Adipocyte (in vitro differentiated cells): ENCODE data around the gene PCNA.
A peak's percentile ranks its signal among the peaks of the same experiment; 100 is the strongest.

Experiments used
- DNase-seq: peaks from one replicate; pipeline ENCODE4 v3.0.0-alpha.2; 2015; ENCODE audit warnings: low read depth
- H3K27me3 ChIP-seq: replicated peaks from 2 replicates; pipeline ENCODE4 v1.7.0; 2013; ENCODE audit warnings: mild to moderate bottlenecking, low read length, moderate library complexity; ENCODE audit not compliant: control insufficient read depth, insufficient read depth
- H3K36me3 ChIP-seq: 2 replicates; pipeline ENCODE4 v1.7.0; 2013; ENCODE audit warnings: low read length, mild to moderate bottlenecking, moderate library complexity; ENCODE audit not compliant: control insufficient read depth, insufficient read depth, severe bottlenecking
- H3K4me1 ChIP-seq: 2 replicates; pipeline ENCODE4 v1.7.0; 2013; ENCODE audit warnings: mild to moderate bottlenecking, low read length, moderate library complexity; ENCODE audit not compliant: control insufficient read depth, insufficient read depth
- H3K4me3 ChIP-seq: 2 replicates; pipeline ENCODE4 v1.7.0; 2013; ENCODE audit warnings: mild to moderate bottlenecking, low read length, moderate library complexity
- H3K9ac ChIP-seq: 2 replicates; pipeline ENCODE4 v1.7.0; 2013; ENCODE audit warnings: mild to moderate bottlenecking, low read length, moderate library complexity
- H3K9me3 ChIP-seq: 2 replicates; pipeline ENCODE4 v1.7.0; 2013; ENCODE audit warnings: mild to moderate bottlenecking, low read length, moderate library complexity; ENCODE audit not compliant: control insufficient read depth

Gene PCNA

DNA sequence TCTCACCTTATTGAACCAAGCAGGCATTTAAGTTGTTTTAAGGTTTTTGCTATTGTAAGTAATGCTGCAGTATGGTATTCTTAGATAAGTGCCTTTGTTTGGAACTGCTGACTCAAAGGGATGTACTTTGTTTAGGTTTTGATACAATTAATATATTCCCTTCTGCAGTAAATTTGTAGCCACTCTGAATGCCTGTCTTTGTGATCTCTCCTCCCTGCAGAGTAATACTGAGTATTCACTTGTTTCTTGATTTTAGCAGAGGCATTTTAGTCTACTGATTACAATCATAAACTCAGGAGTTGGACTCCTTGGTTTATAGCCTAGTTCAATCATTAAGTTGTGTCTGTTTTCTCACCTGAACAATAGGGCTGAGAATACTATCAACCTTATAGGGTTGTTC, 20.4 kb upstream of the PCNA start:
- Histone ChIP-seq H3K9ac (no peak overlapping the region), H3K4me1 (peaks cover 8% of the 10 kb centered on the region), H3K9me3 (no peaks in the 10 kb centered on the region), H3K4me3 (no peak overlapping the region), H3K27me3 (no peaks in the 10 kb centered on the region), H3K36me3 (no peaks in the 10 kb centered on the region)
- DNase-seq: no peak

GRCh38 chr20:5136096-5136495, 16.3 kb upstream of the PCNA start:
- H3K9ac ChIP-seq: no peak overlapping the region

GRCh38 chr20:5135363-5136012, 15.7 kb upstream of the PCNA start:
- peaks cover 18% of the 10 kb centered on the region for H3K4me1 ChIP-seq
- H3K4me3 ChIP-seq: no peak overlapping the region
- no peak overlapping the region for H3K9ac ChIP-seq
- H3K36me3 ChIP-seq: no peaks in the 10 kb centered on the region
- H3K9me3 ChIP-seq: no peaks in the 10 kb centered on the region
- no peaks in the 10 kb centered on the region for H3K27me3 ChIP-seq
- no peak for DNase-seq

More at GRCh38 chr20:5136096-5136495, 16.3 kb upstream of the PCNA start:
- Histone ChIP-seq H3K36me3 (no peaks in the 10 kb centered on the region), H3K4me1 (peaks cover 18% of the 10 kb centered on the region), H3K4me3 (no peak overlapping the region), H3K27me3 (no peaks in the 10 kb centered on the region), H3K9me3 (no peaks in the 10 kb centered on the region)
- no peak for DNase-seq

DNA sequence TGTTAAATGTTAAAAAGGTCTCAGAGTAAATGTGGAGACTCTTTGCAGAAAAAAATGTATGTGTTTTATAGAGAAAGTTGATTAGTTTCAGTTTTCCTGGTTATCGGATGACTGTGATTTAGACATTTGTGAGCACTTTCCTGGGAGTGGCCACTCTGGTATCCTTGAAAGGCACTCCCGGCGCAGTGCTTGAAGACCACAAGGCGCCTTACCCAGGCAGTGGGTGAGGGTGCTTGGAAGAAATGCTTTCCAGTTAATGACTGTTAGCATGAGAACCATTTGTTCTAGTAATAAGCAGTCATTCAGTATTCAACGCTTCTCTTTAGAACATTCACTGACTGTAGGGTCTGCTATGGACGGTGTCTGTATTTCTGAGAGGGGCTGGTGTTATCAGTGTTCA, 14.2 kb upstream of the PCNA start:
- Histone ChIP-seq H3K27me3 (no peaks in the 10 kb centered on the region), H3K4me1 (peaks cover 19% of the 10 kb centered on the region), H3K9ac (no peak overlapping the region), H3K9me3 (no peaks in the 10 kb centered on the region), H3K36me3 (no peaks in the 10 kb centered on the region), H3K4me3 (no peak overlapping the region)
- DNase-seq: no peak

GRCh38 chr20:5131502-5131901, 11.7 kb upstream of the PCNA start:
- H3K9ac ChIP-seq: peak overlapping the region; percentile 50

GRCh38 chr20:5128886-5129285, 9.1 kb upstream of the PCNA start:
- no peaks in the 10 kb centered on the region for H3K36me3 ChIP-seq
- H3K4me3 ChIP-seq: no peak overlapping the region
- peaks cover 22% of the 10 kb centered on the region for H3K4me1 ChIP-seq
- no peaks in the 10 kb centered on the region for H3K9me3 ChIP-seq
- H3K27me3 ChIP-seq: no peaks in the 10 kb centered on the region
- no peak overlapping the region for H3K9ac ChIP-seq
- DNase-seq: no peak

More at GRCh38 chr20:5131502-5131901, 11.7 kb upstream of the PCNA start:
- peaks cover 33% of the 10 kb centered on the region for H3K4me1 ChIP-seq
- H3K27me3 ChIP-seq: no peaks in the 10 kb centered on the region
- no peaks in the 10 kb centered on the region for H3K9me3 ChIP-seq
- H3K4me3 ChIP-seq: peak overlapping the region; percentile 21
- no peaks in the 10 kb centered on the region for H3K36me3 ChIP-seq
- no peak for DNase-seq

- Histone ChIP-seq H3K4me3 (peak overlapping the region; percentile 87), H3K27me3 (no peaks in the 10 kb centered on the region), H3K9me3 (no peaks in the 10 kb centered on the region), H3K36me3 (no peaks in the 10 kb centered on the region), H3K9ac (peak overlapping the region; percentile 94), H3K4me1 (peaks cover 22% of the 10 kb centered on the region)
- DNase-seq: no peak
These were observed 8.2 kb upstream of the PCNA start for GRCh38 chr20:5127859-5128424.

DNA sequence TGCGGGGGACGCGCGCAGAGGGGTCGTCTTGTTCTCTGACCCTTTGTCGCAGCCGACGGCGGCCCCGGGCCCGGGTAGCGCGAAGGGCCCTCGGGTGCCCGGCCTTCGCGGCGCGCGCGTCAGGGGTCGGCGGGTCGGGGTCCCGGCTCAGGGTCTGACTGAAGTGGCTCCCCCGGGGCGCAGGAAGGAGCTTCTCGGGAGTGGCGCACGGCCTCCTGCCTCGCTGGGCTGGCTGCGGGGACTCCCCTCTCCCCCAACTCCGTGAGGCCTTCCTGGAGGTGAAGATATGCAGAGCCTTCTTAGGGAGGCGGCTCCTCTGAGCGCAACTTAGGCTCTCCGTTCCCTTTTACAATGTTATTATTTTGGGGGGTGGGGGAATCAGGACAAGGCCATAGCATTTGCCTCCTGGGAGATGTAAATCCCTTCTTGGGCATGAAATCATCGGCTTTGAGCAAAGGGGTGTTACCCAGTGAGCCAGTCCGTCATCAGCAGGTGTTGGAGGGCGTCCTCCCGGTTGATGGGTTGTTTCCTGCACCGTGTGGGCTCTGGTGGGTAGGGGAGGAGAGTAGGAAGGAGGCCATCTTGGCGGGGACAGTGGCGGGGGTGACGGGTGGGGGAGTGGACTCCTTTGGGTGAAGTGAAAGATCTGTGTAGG, 7.6 kb upstream of the PCNA start:
- Histone ChIP-seq H3K27me3 (no peaks in the 10 kb centered on the region), H3K4me3 (peak overlapping the region; percentile 87), H3K9me3 (no peaks in the 10 kb centered on the region), H3K4me1 (peaks cover 27% of the 10 kb centered on the region), H3K9ac (peak overlapping the region; percentile 94), H3K36me3 (no peaks in the 10 kb centered on the region)
- peak; percentile 62 for DNase-seq

DNA sequence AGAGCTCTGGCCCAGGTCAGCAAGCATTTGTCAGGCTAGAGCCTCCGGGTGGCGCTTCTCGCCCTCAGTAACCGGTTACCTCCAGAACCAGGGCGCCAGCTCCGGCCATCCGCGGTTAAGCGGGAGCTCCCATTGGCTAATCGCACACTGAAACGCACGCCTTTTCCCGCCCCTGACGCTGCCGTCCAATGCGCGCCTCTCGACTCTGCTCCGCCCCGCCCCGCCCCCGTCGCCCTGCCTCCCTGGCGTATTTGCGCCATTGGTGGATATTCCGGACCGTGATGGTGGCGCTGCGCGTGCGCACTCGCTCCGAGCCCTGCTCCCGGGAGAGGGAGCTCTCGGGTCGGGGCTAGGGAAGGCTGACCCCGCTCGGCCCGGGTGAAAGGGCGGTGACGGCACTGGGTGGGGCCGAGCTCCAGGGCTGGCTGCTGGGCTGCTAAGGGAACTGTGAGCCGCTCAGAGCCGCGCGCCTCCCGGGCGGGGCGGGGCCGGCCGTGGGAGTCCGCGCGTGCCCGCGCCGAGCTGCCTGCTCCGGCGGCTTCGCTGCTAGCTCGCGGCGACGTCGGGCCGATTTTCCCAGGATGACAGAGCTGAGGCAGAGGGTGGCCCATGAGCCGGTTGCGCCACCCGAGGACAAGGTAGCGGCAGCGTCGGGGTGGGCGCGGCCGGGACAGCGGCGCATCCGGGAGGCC, 6.9 kb upstream of the PCNA start, which contains the start of gene CDS2:
CDS2 (plus strand) TSS at position 497 of the 692 bp plus-strand sequence; CDS start at position 582, 85 bp downstream.
- H3K4me1 ChIP-seq: peaks cover 26% of the 10 kb centered on the region
- H3K4me3 ChIP-seq: peak within 1 kb of the TSS; percentile 87
- H3K9me3 ChIP-seq: no peaks in the 10 kb centered on the region
- no peaks in the 10 kb centered on the region for H3K36me3 ChIP-seq
- peak within 1 kb of the TSS; percentile 94 for H3K9ac ChIP-seq
- H3K27me3 ChIP-seq: no peaks in the 10 kb centered on the region
- DNase-seq: peak; percentile 100

DNA sequence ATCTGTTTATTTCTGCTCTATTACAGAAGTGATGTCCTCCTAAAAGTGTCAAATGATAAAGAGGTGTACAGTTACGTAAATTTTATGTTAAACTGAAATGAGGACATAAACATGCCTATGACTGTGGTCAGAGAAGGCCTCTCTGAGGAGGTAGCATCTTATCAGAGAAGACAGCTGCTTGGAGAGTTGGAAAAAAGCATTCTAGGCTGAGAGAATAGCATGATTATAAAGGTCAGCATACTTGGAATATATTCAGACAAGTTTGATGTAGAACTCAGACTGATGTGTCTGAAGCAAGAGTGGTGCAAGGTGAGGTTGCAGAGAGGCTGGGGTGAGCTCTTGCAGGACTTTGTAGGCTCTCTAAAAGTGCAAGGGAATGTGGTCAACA, 3.1 kb upstream of the PCNA start:
- Histone ChIP-seq H3K4me1 (peaks cover 23% of the 10 kb centered on the region), H3K36me3 (no peaks in the 10 kb centered on the region), H3K9ac (no peak overlapping the region), H3K9me3 (no peaks in the 10 kb centered on the region), H3K27me3 (no peaks in the 10 kb centered on the region), H3K4me3 (no peak overlapping the region)
- peak; percentile 30 for DNase-seq

DNA sequence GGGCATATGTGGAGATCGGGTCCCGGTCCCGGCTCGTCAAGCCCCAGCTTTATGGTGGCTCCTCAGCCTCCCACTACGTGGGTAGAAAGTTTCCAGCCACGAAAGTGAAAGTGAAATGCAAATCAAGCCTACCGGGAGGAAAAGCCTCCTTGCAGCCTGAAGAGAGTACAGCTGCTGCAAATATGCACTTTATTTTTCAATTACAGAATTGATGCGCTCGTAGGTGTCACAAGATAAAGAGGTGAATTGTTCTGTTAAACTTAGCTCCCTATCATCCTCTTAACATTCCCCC, 373 bp upstream of the PCNA start:
- DNase-seq: no peak
- Histone ChIP-seq H3K9me3 (no peaks in the 10 kb centered on the region), H3K4me3 (peak overlapping the region; percentile 95), H3K4me1 (peaks cover 25% of the 10 kb centered on the region), H3K9ac (peak overlapping the region; percentile 90), H3K27me3 (no peaks in the 10 kb centered on the region), H3K36me3 (peaks cover 26% of the 10 kb centered on the region)
